DMS 273 treated with DMSO at 0.1 percent for 48 hours (cell line): ENCODE data around the gene CACNA1A.

Experiments
- DNase-seq: peaks from one replicate; lab custom pipeline; 2025; lab: John Stamatoyannopoulos, UW

Gene CACNA1A

DNA sequence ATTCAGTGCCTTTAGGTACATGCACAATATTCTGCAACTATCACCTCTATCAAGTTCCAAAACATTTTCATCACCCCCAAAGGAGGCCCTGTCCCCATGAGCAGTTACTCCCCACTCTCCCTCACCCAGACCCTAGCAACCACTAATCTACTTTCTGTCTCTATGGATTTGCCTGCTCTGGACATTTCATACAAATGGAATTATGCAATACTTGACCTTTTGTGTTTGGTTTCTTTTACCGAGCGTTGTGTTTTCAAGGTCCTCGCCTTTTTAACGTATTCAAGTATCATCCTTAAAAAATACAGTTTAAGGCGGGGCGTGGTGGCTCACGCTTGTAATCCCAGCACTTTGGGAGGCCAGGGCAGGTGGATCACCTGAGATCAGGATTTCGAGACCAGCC, 196.4 kb downstream of the CACNA1A start:
- no peak for DNase-seq

GRCh38 chr19:13303381-13304129, 202.7 kb downstream of the CACNA1A start:
- DNase-seq, result no peak

DNA sequence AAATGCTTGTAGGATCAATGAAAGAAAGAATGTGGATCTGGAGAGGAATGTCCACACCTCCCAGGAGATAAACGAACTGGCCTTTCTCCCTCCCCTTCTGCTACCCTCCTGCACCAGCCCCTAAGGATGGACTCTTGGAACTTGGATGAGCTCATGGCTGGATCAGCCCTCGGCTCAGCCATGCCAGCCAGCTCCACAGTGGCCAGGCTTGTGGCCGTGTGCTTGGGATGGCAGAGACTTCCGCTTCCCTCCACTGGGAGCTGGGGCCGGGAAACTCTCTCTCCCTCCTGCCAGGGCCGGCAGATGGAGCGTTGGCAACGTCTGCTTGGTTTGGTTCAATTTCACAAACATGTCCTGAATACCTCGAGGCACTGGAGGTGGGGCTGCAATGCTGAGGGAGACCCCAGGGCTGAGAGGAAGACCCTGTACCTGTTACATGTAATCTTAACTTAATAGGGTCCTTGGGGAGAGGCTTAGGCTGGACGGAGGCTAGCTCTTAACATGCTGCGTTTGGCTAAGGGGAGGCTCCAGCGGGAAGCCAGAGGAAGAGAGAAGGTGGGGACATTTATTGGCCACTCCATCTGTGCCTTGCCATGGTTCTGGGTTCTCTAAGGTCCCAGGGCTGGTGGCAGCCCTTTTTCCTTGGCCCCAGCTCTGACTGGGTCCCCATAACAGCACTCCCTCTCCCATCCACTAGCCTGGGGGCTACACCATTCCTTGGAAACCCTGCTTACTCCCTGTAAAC, 203.6 kb downstream of the CACNA1A start:
- peak; percentile 42 for DNase-seq

- no peak for DNase-seq
Observed at GRCh38 chr19:13301627-13302334, 204.5 kb downstream of the CACNA1A start.

GRCh38 chr19:13300421-13301030, 205.8 kb downstream of the CACNA1A start:
- no peak for DNase-seq

- DNase-seq, result no peak
Observed at GRCh38 chr19:13299838-13300237, 206.4 kb downstream of the CACNA1A start.

GRCh38 chr19:13298565-13299481, 207.5 kb downstream of the CACNA1A start:
- no peak for DNase-seq

- DNase-seq, result no peak
Observed at GRCh38 chr19:13297023-13297422, 209.3 kb downstream of the CACNA1A start.

DNA sequence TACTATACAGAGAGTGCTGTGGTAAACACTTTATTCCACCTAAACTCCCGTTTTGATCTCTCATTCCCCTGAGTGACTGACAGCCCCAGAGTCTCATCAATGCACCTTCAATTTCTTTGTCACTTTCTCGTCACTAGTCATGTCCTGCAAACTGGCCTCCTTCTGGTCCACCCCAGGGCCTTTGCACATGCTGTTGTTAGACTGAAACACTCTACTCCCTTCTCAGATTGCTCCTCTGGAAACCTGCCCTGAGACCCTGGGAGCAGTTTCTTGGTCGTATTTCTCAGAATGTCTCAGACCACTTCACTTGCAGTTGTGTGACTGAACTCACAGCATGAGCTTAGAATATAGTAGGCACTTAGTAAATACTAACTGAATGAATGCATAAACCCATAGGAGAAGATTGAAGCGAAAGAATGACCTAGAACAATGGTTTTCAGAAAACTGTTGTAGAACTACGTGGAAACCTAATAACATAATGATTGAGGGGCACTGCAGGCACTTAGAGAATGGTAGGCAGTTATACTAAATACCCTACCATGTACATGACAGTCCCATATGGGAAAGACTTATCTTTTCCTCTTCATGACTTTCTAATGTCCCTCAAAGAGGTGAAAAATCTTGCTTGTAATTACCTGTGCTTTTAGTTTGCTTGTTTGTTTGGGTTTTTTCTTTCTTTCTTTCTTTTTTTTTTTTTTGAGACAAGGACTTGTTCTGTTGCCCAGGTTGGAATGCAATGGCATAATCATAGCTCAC, 211.3 kb downstream of the CACNA1A start:
- no peak for DNase-seq

DNA sequence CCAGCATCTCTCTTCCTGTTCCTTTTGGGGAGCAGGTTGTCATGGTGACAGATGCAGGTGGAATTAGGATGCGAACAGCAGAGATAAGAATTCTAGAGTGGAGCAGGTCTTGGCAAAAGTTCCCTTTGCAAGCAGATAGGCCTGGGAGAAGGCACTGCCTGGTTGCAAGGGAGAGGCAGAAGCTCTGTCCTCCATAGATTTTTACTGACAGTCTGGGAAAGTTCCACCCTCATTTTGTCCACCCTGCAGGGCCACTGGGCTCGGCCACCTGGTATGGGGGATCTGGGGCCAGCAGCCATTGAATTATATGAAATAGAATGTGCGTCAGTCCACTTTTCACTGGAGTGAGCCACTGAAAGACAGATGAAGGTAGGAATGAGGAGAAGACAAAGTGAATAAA, 214.4 kb downstream of the CACNA1A start:
- DNase-seq, result no peak

- DNase-seq, result no peak
Observed at GRCh38 chr19:13290741-13291140, 215.5 kb downstream of the CACNA1A start.

GRCh38 chr19:13289295-13289694, 217.0 kb downstream of the CACNA1A start:
- no peak for DNase-seq

- no peak for DNase-seq
Observed at GRCh38 chr19:13286195-13286985, 219.9 kb downstream of the CACNA1A start.

DNA sequence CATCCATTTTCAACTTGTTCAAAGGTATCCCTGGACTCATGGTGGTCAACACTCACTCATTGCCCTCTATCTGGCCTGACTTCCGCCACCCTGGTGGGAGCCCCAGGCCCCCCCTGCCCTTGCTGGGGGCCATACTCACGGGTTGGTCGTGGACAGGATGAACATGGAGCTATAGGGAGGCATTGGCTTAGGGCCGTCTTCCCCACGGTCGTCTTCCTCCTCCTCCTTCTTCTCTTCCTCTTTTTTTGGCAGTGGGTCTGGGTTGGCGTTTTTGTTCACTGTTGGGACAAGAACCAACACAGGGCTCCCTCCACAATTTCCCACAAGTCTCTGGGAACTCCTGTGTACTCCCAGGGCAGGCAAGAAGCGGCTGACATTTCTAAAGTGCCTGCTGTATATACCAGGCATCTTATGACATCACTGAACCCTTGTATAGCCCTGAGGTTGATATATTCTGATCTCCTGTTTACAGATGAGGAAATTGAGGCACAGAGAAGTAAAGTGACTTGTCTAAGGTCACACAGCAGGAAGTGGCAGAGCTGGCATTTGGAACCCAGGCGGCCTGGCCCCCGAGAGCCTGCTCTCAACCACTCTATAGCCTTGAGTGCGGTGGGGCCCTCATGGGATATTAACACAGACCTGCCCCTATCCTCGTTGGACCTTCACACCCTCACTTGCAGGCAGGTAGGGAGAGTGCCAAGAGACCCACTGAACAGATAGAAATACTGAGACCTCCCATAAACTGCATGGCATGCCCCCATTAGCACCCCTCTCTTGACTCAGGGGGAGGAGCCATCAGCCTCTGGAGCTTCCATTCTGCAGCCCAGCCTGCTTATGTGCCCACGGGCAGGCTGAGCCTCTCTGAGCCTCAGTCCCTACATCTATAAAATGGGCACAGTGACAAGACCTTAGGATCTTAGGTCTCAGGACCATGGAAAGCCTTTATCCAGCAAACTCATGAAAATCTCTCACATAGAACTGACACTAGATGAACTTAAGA, 221.1 kb downstream of the CACNA1A start:
- DNase-seq, result no peak

DNA sequence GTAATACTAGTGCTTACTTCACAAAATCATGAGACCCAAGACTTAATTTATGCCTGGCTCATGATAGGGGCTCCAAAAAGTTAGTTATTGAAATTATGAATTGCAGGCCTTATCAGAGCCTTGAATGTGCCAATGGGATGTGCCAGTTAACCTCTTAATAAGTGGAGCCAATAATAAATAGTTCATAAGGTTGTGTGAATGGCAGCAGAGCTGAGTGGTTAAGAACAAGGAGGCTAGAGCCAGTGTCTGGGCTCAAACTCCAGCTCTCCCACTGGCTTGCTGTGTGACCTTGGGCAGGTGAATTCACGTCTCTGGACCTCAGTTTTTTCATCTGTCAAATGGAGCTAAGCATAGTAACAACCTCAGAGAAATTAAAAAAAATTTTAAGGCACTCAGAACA, 222.4 kb downstream of the CACNA1A start:
- DNase-seq, result no peak

DNA sequence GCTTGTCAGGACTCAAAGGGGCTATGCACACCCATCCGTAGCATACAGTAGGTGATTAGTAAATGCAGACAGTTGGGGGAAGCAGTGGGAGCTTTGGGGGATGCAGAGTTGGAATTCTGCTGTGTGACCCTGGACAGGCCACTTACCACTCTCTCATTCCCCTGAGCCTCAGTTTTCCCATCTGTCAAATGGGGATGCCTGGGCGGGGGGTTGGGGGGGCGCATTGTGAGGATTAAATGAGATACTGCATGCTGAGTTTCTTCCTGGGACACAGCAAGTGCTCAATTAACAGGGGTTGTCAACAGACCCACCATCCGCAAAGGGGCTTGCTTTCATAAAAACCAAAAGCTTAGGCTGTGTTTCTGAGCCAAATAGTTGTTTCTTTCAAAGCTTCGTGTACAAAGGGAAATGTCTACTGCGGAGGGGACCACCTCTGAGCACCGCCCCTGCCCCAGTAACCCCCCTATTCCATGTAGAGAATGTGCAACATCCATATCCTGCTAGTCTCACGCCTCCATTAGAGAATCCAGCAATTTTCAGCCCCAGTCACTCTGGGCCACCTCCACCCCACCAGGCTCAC, 223.7 kb downstream of the CACNA1A start:
- DNase-seq, result no peak

DNA sequence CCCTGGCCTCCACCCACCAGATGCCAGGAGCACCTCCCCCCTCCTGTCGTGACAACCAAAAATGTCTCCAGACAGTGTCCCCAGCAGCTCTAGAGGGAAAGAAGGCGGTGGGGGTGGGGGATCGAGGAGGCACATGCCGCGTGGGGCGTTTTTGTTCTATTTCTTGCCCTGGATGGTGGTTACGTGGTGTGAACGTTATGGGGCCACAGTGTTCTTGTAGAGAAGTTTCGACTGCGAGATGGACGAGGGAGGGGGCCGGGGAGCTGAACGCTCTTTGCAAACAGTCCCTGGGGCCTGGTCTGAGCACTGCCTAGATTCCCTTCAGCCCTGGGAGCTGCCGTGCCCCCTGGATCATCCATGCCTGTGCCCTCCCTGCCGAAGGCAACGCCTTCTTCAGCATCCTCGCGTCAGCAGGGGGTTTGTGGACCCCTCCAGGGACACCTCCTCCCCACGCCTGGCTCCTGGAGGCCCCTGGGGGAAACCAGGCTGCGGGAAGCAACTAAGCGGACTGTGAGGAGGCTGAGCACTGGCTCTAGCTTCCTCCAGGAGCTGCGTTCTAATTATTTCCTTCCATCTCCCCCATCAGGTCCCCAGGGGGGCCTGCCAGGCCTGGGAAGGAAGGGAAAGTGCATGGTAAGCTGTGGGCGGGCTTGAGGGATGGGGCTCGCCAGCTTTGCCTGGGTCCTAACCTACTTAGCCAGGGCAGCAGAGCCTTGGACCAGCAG, 224.6 kb downstream of the CACNA1A start:
- DNase-seq, result no peak
